Subcutaneous adipose tissue (tissue), 4 donors: ENCODE measurements around the gene MCOLN1. TPM values are rescaled to one million over a fixed set of nuclear protein-coding genes. Genes with fewer than 3 reads are reported as not detected.

Experiments used
- CTCF ChIP-seq: fragments of 450-650 bp; IDR thresholded peaks from one replicate; pipeline ENCODE4 v1.5.1; 2016; ENCODE audit warnings: low read depth, mild to moderate bottlenecking, control low read depth, antibody characterized with exemption, moderate library complexity
- total RNA-seq, 4 donors: library from RNA; depleted of rRNA; stranded (reverse); fragments of >200 nt; gene quantifications; one replicate each; pipeline ENCODE4 v1.1.0, GENCODE V29; 2016

The MCOLN1 gene
- total RNA-seq, 4 donors from 2014 or later = 28.6 to 50.8 (median 30.2) TPM

GRCh38 chr19:7505288-7505681 is 17.1 kb upstream of the MCOLN1 start:
- no peak for TF ChIP-seq CTCF

- TF ChIP-seq CTCF = no peak
Measured at GRCh38 chr19:7505682-7506384, 16.6 kb upstream of the MCOLN1 start.

- TF ChIP-seq CTCF = no peak
Measured at GRCh38 chr19:7506385-7507328, 15.8 kb upstream of the MCOLN1 start.

- no peak for TF ChIP-seq CTCF
Measured at GRCh38 chr19:7507884-7508283, 14.5 kb upstream of the MCOLN1 start.

GRCh38 chr19:7509625-7510024 is 12.8 kb upstream of the MCOLN1 start:
- TF ChIP-seq CTCF = no peak

GRCh38 chr19:7512400-7512851 is 10.0 kb upstream of the MCOLN1 start:
- no peak for TF ChIP-seq CTCF
